GM19193 (cell line): ENCODE measurements around the gene HEXIM1.

Experiments
- POLR2A ChIP-seq: IDR thresholded peaks from 4 replicates; pipeline ENCODE4 v1.6.1; 2011; ENCODE audit not compliant: insufficient read depth, insufficient read length; ENCODE audit errors: extremely low read depth

Gene HEXIM1

GRCh38 chr17:45161288-45162024, 13.2 kb downstream of the HEXIM1 start, which contains the start of gene HEXIM2:
Gene HEXIM2 (plus strand): TSS chr17:45161875. CDS start chr17:45162794, 919 bp downstream.
- TF ChIP-seq POLR2A, result peak; percentile 92

- no peak for TF ChIP-seq POLR2A
Measured at GRCh38 chr17:45162025-45162687, 13.9 kb downstream of the HEXIM1 start.

- no peak for TF ChIP-seq POLR2A
Measured at GRCh38 chr17:45164734-45165269, 16.5 kb downstream of the HEXIM1 start.

DNA sequence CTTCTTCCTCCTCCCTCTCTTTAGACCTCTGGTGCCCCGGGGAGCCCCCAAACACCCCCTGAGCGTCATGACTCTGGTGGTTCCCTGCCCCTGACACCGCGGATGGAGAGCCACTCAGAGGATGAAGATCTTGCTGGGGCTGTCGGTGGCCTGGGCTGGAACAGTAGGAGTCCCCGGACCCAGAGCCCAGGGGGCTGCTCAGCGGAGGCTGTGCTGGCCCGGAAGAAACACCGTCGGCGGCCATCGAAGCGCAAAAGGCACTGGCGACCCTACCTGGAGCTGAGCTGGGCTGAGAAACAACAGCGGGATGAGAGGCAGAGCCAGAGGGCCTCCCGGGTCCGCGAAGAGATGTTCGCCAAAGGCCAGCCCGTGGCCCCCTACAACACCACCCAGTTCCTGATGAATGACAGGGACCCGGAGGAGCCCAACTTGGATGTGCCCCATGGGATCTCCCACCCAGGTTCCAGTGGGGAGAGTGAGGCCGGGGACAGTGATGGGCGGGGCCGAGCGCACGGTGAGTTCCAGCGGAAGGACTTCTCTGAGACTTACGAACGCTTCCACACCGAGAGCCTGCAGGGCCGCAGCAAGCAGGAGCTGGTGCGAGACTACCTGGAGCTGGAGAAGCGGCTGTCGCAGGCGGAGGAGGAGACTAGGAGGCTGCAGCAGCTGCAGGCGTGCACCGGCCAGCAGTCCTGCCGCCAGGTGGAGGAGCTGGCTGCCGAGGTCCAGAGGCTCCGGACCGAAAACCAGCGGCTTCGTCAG, 20.9 kb downstream of the HEXIM1 start:
- TF ChIP-seq POLR2A, result no peak

GRCh38 chr17:45170280-45170930, 22.1 kb downstream of the HEXIM1 start:
- TF ChIP-seq POLR2A, result no peak

GRCh38 chr17:45170931-45171337, 22.7 kb downstream of the HEXIM1 start:
- TF ChIP-seq POLR2A, result no peak

DNA sequence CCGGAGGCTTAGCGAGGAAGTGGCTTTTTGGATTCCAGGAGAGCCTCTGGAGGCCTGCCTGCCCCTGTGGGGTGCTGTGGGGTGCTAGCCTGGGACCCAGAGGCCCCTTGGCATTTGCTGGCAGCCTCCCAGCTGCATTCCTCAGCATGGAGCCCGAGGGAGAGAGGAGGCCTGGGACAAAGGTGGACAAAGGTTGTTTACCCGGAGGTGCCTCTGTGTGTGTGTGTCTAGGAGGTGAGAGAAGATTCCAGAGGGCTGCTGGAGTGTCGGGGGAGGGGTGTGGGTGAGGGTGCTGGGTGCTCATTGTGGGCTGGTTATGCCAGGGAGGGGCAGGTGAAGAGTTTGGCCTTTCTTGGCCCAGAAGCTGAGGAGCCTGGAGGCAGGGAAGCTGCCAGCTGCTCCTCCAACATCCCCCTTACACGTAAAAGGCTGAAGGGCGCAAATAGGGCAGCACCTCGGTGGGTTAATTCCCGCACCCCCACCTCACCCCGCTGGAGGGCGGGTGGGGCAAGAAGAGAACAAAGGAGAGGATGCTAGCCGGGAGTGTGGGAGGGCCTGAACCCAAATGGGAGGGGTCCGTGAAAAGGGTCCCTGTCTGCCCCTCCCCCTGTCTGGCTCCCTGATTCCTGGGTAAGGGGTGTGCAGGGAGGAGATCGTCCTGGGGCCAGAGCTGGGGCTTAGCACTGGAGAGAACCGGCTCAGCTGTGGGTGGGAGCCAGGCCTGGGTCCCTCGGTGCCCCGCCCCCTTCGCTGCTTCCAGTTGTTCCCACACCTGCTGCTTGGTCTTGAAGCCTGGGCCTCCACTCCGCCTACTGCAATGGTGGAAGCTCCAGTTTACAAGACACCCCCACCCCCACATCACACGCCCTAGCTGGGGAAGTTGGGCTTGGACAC, 23.3 kb downstream of the HEXIM1 start:
- TF ChIP-seq POLR2A, result no peak

DNA sequence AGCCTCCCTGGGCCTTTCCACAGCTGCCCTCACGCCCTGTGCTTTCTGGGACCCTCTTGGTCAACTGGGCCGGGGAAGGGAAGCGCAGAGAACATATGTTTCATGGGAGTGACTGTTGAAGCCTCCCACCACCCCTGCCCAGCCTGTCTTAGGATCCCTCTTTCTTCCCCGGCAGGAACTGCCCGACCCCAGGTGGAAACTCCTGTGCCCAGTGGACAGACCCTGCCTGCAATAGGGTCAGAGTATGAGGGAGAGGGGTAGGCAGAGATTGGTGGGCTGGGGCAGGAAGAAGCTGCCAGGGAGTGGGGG, 23.9 kb downstream of the HEXIM1 start:
- no peak for TF ChIP-seq POLR2A

- TF ChIP-seq POLR2A, result peak; percentile 50
Measured at GRCh38 chr17:45172541-45173286, 24.4 kb downstream of the HEXIM1 start.

DNA sequence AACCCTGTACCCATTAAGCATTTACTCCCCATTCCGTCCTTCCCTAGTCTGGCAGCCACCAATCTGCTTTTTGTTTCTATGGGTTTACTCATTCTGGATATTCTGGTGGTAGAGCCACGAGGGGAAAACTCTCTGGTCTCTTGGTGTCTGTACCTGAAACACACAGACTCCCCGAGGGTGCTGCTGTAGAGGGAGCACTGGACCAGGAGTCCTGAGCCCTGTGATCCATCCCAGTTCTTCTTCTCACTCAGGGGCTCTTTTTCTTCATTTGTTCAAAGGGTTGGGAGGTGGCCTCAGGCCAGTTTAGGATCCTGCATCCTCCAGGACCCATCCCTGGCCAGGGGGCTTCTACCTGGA, 27.5 kb downstream of the HEXIM1 start:
- TF ChIP-seq POLR2A, result no peak

- no peak for TF ChIP-seq POLR2A
Measured at GRCh38 chr17:45177563-45177962, 29.3 kb downstream of the HEXIM1 start.

GRCh38 chr17:45184144-45184543, 35.9 kb downstream of the HEXIM1 start:
- TF ChIP-seq POLR2A, result no peak

DNA sequence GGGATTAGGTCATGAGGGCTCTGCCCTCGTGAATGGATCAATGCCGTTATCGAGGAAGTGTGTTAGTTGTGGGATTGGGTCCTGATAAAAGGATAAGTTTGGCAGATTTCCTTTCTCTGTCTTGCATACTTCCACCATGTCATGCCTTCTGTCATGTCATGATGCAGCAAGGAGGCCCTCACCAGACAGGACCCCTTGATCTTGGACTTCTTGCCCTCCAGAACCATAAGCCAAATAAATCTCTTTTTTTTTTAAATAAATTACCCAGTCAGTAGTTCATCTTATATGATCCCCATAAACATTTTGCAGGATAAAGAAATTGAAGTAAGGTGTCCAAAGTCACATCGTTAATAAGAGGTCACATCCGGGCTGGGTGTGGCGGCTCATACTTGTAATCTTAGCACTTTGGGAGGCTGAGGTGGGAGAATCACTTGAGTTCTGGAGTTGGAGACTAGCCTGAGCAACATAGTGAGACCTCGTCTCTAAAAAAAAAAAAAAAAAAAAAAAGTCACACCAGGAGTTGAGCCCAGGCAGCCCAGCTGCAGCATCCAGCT, 38.6 kb downstream of the HEXIM1 start:
- no peak for TF ChIP-seq POLR2A
